ENCODE data around the gene MMD. TPM values are rescaled to one million over a fixed set of nuclear protein-coding genes. Genes with fewer than 3 reads are reported as not detected.
"Not testable (repeated sequence)": the region's sequence is repeated elsewhere in the genome, so short reads cannot be mapped to it uniquely, and the experiment has no call there.

MMD gene
- total RNA-seq, 2 experiments from 2014 or later: 15.3 to 17.4 TPM

DNA sequence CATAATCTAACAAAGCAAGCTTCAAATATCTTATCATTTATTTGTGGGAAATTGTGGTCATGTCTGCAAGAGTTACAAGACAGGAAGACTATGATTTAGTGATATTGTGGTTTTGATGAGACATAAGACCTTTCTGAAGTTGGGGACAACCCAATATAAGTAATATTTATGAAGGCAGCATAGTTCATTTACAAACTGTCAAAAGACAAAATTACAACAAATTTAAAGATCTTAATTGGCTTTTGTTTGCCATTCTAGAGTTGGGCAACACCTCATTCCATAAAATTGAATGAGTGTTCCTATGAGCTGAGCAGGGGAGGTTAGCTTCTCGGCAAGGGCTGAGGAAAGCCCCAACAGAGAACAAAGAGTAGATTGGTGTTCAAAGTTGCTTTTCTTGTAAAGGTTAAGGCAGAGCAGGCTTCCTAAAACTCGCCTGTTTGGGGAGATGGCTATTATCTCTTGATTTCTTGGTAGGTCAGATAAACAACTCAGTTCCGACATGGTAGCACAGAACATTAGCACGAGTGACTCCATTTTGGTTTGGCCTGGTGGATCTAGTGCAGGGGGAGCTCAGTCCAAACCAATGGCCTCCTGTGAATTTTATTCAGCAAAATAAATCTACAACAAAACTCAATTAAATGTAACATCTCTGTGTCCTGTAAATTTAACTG, 10.9 kb upstream of the MMD start:
- TF ChIP-seq, protein P1, sequence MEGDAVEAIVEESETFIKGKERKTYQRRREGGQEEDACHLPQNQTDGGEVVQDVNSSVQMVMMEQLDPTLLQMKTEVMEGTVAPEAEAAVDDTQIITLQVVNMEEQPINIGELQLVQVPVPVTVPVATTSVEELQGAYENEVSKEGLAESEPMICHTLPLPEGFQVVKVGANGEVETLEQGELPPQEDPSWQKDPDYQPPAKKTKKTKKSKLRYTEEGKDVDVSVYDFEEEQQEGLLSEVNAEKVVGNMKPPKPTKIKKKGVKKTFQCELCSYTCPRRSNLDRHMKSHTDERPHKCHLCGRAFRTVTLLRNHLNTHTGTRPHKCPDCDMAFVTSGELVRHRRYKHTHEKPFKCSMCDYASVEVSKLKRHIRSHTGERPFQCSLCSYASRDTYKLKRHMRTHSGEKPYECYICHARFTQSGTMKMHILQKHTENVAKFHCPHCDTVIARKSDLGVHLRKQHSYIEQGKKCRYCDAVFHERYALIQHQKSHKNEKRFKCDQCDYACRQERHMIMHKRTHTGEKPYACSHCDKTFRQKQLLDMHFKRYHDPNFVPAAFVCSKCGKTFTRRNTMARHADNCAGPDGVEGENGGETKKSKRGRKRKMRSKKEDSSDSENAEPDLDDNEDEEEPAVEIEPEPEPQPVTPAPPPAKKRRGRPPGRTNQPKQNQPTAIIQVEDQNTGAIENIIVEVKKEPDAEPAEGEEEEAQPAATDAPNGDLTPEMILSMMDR (IDR thresholded peaks at IDR 0.05): no peak
- Histone ChIP-seq H3K4me1 (ENCODE audit: insufficient read depth, low read length) (peaks cover 3% of the 10 kb centered on the region), H3K9me3 (ENCODE audit: control insufficient read depth in 1 of 2, insufficient read depth in 1 of 2, low read length in 2 of 2) (no peaks in the 10 kb centered on the region), H3K27ac (ENCODE audit: low read depth in 1 of 2, low read length in 2 of 2) (no peak overlapping the region), H3K4me3 (ENCODE audit: low read length) (no peak overlapping the region), H3K36me3 (ENCODE audit: insufficient read depth, low read length) (no peaks in the 10 kb centered on the region), H3K27me3 (ENCODE audit: control insufficient read depth in 1 of 2, insufficient read depth in 2 of 2, low read length in 2 of 2) (no peaks in the 10 kb centered on the region)
- CTCF ChIA-PET: no interaction called here
- no peak overlapping the region for H3K27ac Mint-ChIP-seq
- H3K27me3 Mint-ChIP-seq: peaks cover 7% of the 10 kb centered on the region
- H3K9me3 Mint-ChIP-seq: no peaks in the 10 kb centered on the region
- H3K4me1 Mint-ChIP-seq (ENCODE audit: low read depth): peaks cover 11% of the 10 kb centered on the region
- POLR2A ChIA-PET: interaction anchor here (1.3 kb wide), 1 partner anchor 11 kb away, joined by 4 read pairs; no protein-coding TSS in a partner anchor
- intact Hi-C loops (cut with DNase I, micrococcal nuclease): no loop called here
- ATAC-seq (ENCODE audit: poor library complexity) (no peak), DNase-seq (no peak)
- no peaks in the 10 kb centered on the region for H3K36me3 Mint-ChIP-seq (ENCODE audit: low read depth)
- no peak overlapping the region for H3K4me3 Mint-ChIP-seq

DNA sequence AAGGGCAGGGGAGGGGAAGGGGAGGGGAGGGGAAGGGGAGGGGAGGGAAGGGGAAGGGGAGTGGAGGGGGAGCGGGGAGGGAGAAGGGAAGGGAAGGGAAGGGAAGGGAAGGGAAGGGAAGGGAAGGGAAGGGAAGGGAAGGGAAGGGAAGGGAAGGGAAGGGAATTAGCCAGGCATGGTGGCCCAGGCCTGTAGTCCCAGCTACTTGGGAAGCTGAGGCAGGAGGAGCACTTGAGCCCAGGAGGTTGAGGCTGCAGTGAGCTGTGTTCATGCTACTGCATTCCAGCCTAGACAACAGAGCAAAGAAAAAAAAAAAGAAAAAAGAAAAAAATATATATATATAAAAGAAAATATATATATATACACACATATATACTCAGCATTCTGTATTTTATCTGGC, 10.3 kb upstream of the MMD start:
- H3K27me3 ChIP-seq (ENCODE audit: control insufficient read depth in 1 of 2, insufficient read depth in 2 of 2, low read length in 2 of 2); intact Hi-C loops (cut with DNase I, micrococcal nuclease); H3K4me3 ChIP-seq (ENCODE audit: low read length); H3K36me3 Mint-ChIP-seq (ENCODE audit: low read depth); H3K27ac Mint-ChIP-seq; H3K36me3 ChIP-seq (ENCODE audit: insufficient read depth, low read length); H3K9me3 Mint-ChIP-seq; CTCF ChIA-PET; H3K4me3 Mint-ChIP-seq; H3K4me1 ChIP-seq (ENCODE audit: insufficient read depth, low read length); ATAC-seq (ENCODE audit: poor library complexity); H3K27ac ChIP-seq (ENCODE audit: low read depth in 1 of 2, low read length in 2 of 2); H3K9me3 ChIP-seq (ENCODE audit: control insufficient read depth in 1 of 2, insufficient read depth in 1 of 2, low read length in 2 of 2); DNase-seq: not testable (repeated sequence)
- H3K4me1 Mint-ChIP-seq (ENCODE audit: low read depth): peaks cover 11% of the 10 kb centered on the region
- peaks cover 11% of the 10 kb centered on the region for H3K27me3 Mint-ChIP-seq
- POLR2A ChIA-PET: interaction anchor here (1.3 kb wide), 1 partner anchor 11 kb away, joined by 4 read pairs; no protein-coding TSS in a partner anchor

DNA sequence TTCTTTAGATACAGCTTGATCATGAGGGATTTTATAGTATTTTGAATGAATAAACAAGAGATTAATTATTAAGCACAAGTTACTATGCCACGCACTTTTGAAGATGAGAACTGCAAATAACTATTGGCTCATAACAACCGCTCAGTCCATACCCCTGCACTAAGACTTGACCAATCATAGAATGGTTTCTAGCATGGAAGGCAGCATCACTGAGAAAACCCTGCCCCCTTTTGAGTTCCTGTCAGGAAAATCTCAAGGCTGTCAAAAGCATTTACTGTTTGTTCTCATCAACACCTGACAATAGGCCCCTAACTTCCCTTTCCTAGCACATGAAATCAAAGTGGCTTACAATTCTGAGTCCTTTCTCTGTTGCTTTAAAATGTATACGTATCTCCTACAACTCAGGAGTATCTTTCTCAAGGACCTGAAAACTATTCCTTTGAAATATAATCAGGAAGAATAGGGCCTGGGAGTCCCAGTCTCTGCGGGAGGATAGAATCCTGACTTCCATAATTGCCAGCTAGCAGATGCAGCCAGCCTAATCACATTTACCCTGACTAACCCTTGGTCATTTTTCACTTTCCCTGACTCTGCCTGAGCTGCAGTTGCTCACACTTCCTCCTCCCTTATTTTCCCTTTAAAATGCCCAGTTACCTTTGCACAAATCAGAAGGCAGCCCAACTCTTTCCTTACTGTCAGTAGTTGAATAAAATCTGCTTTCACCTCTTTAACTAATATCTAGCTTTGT, 9.1 kb upstream of the MMD start:
- Histone ChIP-seq H3K4me1 (ENCODE audit: insufficient read depth, low read length) (peaks cover 3% of the 10 kb centered on the region), H3K4me3 (ENCODE audit: low read length) (no peak overlapping the region), H3K36me3 (ENCODE audit: insufficient read depth, low read length) (no peaks in the 10 kb centered on the region), H3K27me3 (ENCODE audit: control insufficient read depth in 1 of 2, insufficient read depth in 2 of 2, low read length in 2 of 2) (peaks cover 0 to under 1% of the 10 kb centered on the region in 2 experiments), H3K9me3 (ENCODE audit: control insufficient read depth in 1 of 2, insufficient read depth in 1 of 2, low read length in 2 of 2) (no peaks in the 10 kb centered on the region), H3K27ac (ENCODE audit: low read depth in 1 of 2, low read length in 2 of 2) (no peak overlapping the region)
- TF ChIP-seq, protein P1 (IDR thresholded peaks at IDR 0.05): no peak
- intact Hi-C loops (cut with DNase I, micrococcal nuclease): no loop called here
- ATAC-seq (ENCODE audit: poor library complexity) (no peak), DNase-seq (no peak)
- H3K36me3 Mint-ChIP-seq (ENCODE audit: low read depth): no peaks in the 10 kb centered on the region
- ChIA-PET CTCF (no interaction called here), POLR2A (no interaction called here)
- H3K27me3 Mint-ChIP-seq: peaks cover 19% of the 10 kb centered on the region
- H3K9me3 Mint-ChIP-seq: no peaks in the 10 kb centered on the region
- peaks cover 11% of the 10 kb centered on the region for H3K4me1 Mint-ChIP-seq (ENCODE audit: low read depth)
- no peak overlapping the region for H3K27ac Mint-ChIP-seq
- no peak overlapping the region for H3K4me3 Mint-ChIP-seq

Data from CD4-positive, alpha-beta T cell (primary cell).